GM19238 (cell line): ENCODE results near the gene LBX2.
A peak's percentile ranks its signal among the peaks of the same experiment; 100 is the strongest.

ENCODE experiments used
- DNase-seq: peaks from one replicate; pipeline ENCODE4 v3.0.0; 2011; ENCODE audit warnings: low spot score; ENCODE audit not compliant: insufficient read length

The LBX2 gene

DNA sequence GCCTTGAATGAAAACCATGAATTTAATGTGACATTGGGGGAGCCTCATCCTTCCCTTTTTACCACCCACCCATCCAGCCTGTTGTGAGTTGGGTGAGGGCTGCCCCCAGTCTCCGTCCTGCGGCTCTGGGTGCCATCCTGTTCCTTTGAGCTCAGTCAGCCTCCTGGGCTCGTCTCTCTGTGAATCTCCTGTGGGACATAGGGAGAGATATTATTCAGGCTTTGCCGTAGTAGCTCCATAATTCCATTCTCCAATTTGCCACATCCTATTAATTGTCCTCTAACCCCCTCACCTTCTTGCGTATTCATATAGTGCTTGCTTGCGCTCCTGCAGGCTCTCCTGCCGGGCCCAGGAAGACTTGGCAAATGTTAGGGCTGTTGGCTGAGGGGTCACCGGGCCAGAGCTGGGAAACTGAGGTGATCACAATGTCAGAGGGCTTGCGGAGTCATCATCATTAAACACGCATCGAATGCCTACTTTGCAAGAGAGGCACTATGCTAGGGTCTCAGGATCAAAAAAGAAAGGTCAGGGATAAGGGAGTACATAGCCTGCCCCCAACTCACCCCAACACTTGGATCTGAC lies 27.3 kb upstream of the LBX2 start:
- no peak for DNase-seq

DNA sequence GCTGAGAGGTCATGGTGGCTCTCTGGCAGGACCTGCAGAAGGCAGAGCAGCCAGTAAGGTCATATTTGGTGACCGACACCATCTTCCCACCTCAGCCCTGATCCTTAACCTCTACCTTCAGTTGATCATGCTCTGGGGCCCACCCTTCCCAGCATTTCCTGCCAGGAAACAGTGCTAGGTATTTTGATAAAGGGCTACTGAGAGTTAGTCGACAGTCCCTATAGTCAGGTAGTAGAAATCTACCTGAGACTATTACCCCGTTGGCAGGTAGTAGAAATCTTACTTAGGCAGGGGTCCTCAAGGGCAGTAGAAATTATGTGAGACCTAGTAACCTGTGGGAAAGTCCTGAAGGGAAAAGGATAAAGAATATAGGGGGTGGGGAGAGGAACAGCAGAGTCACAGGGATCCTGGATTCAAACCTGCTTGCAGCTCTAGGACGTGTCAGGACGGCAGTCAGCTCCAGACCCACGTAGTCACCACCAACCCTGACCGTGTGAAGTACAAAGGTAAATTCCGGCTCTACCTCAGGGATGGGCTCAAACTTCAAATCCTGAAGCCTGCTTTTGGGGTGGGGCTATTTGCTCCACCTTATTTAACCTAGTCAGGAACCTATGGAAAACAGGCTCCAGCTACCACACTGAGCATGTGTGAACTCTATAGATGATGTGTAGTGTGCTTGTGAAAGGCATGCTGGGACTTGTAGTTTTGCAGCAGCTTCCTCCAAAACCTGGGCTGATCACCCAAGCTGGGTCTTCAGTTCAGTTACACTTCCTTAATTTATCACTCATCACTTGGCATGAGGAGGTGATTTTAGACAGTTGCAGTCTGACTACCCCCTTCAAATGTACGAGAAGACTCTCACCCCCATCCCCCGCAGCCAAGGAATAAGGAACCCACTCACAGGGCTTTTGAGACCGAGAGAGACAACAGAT lies 26.6 kb upstream of the LBX2 start, which contains the start of gene DQX1:
Gene DQX1, minus strand, starts transcription at position 515 of the 932 bp plus-strand sequence. Its CDS starts 502 bp downstream, at position 13.
- peak; percentile 55 for DNase-seq

GRCh38 chr2:74524955-74525716 lies 25.7 kb upstream of the LBX2 start:
- DNase-seq: no peak

GRCh38 chr2:74524005-74524404 lies 24.6 kb upstream of the LBX2 start:
- DNase-seq: no peak

GRCh38 chr2:74522516-74522915 lies 23.1 kb upstream of the LBX2 start:
- no peak for DNase-seq

- no peak for DNase-seq
Measured at GRCh38 chr2:74516650-74517049, 17.2 kb upstream of the LBX2 start.

DNA sequence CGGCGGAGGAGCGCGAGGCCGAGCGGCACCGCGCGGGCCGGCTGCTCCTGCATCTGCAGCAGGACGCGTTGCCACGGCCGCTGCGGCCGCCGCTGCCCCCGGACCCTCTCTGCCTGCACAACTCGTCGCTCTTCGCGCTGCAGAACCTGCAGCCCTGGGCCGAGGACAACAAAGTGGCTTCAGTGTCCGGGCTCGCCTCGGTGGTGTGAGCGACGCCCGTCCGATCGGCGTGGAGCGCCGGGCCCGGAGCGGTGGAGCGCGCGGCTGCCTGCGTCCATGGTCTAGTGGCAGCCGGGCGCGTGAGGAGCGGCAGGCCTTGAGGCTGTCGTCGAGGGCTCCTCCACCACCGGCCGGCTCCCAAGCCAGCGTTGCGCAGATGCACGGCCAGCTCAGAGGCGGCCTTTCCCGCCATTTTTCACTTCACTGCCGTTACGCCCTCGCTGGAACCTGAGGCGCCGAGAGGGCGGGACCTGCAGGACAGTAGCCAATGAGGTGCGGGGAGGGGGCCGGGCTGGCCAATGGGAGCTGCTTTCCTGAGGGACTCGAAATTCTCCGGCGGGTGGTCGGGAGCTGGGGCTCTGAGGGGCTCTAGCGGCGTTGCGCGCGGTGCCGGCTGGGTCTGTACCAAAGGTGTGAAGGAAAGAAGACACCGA lies 16.7 kb upstream of the LBX2 start:
- DNase-seq: peak; percentile 91

DNA sequence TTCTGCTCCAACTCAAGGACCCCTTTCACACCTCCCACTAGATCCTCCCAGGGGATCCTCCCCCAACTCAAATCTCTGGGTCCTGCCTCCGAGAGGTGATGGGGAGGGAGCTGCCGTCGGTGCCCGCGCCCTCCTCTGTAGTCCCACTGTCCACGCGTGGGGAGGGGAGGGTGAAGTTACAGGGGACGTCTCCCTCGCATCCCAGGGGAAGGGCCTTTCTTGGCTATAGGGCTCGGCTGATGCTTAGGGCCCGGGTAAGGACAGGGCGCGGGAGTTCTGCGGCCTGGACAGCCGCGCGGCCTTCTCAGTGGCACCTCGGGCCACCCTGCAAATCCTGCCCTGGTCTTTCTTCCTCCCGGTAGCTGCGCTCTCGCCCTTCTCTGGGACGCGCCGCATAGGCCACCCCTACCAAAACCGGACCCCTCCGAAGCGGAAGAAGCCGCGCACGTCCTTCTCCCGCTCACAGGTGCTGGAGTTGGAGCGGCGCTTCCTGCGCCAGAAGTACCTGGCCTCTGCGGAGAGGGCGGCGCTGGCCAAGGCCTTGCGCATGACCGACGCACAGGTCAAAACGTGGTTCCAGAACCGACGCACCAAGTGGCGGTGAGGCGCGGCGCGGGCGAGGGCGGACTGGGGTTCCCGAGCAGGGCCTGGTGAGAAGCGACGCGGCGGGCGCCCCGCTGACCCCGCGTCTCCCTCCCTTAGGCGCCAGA lies 16.0 kb upstream of the LBX2 start:
- no peak for DNase-seq

DNA sequence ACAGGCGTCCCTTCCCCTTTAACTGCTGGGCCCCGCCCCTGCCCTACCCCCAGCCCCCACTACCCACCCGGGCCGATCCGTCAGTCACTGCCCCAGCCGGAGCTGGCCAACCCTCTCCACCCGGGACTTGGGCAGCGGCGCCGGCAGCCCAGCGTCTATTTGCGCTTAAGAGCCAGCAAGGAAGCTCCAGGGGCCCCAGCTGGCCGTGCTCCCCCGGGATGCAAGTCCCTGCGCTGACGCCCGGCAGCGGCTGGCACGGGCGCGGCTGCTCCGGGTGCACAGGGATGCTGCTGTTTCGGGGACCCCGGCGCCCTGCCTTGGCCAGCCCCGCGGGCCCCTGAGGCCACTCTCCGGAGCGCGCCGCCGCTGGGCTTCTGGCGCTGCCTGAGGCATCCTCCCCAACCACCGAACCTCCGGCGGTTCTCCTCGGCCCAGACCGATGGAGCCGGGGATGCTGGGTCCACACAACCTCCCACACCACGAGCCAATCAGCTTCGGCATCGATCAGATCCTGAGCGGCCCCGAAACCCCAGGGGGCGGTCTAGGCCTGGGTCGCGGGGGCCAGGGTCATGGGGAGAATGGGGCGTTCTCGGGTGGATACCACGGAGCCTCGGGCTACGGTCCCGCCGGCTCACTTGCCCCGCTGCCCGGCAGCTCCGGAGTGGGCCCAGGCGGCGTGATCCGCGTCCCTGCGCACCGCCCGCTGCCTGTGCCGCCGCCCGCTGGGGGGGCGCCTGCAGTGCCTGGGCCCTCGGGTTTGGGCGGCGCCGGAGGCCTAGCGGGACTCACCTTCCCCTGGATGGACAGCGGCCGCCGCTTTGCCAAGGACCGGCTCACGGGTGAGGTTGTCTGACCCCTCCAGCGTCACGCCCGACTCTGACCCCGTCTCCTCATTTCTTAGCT lies 15.2 kb upstream of the LBX2 start, which contains the start of gene TLX2:
Gene TLX2, plus strand, starts transcription at position 83 of the 903 bp plus-strand sequence. Its CDS starts 357 bp downstream, at position 440.
- no peak for DNase-seq

DNA sequence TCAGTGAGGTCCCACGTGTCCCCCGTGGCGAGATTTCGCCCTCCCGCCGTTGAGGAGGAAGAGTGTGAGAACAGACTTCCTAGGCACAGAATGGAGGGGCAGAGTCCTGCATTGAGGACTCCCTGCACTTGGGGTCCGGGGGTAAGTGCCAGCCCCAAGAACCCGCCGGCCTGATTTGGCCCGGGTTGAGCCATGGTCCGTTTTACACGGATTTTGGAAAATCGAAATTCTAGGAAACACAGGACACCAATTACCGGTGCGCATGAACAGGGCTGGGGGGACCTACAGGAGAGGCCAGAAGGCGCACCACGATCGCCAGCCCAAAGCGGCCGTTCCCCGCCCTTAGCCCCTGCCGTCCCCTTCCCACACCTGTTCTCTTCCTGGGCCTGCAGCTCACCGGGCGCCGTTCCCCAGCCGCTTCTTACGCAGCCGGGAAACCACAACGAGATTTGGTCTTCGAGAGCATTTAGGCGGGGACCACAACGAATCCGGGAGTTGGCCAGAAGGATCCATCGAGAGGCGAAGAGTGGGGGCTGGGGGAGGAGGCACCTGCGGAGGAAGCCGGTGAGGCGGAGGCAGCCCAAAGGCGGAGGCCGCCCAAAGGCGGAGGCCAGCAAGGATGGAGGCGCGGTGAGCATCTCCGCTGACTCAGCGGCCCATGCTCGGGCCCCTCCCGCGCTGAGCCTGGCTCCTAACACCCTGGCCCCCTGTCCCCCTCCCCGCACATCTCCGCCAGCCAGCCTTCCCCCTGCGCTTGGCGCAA lies 14.4 kb upstream of the LBX2 start:
- DNase-seq: no peak

DNA sequence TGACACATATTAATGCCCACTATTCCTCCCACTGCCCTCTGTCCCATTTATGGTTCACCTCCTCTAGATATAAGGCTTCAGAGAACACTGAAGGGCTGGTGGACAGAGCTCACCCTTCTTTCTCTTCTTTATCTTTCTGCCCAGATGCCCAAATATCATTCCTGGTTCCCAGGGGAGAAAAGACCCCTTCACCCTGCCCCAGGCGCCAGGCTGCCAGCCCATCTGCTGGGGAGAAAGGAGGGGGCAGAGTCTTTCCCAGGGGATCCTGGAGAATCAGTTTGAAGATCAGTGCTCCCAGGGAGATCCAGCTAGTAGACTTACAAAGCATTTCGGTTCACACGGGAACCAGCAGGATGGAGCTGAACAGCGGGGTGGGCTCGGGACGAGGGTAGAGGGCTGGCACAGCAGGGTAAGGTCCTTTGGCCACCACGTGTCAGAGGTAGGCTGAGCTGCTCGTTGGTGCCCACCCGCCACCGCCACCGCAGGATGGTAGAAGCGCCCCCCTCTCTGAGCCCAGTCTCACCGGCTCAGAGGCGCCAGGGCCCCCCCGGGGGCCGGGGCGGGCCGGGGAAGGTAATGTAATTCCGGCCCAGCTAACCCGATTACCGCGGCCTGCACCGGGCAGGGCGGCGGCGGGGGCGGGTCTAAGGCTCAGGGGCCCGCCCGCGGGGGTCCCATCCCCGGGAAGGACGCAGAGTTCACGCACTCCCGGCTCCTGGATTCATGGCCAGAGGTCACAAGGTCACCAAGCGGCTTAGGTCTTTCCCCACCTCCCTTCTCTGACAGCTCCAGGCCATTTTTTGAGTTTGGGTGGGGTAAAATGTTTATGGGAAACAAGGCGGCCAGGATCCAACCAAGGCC lies 13.6 kb upstream of the LBX2 start:
- DNase-seq: no peak

- no peak for DNase-seq
Measured at GRCh38 chr2:74511104-74511989, 11.9 kb upstream of the LBX2 start.

DNA sequence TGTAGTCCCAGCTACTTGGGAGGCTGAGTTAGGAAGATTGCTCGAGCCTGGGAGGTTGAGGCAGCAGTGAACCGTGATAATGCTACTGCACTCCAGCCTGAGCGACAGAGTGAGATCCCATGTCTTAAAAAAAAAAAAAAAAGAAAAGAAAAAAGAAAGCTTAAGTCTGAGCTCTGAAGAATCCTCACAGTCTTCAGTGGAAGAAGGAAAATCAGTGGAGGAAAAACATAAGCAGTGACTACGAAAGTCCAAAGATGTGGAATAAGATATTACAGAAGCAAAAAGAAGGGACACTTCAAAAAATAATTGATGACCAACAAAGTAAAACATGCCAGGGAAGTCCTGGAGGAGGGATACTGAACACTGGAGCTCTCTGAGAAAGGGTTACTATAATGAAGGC lies 10.9 kb upstream of the LBX2 start:
- DNase-seq: no peak

- DNase-seq: no peak
Measured at GRCh38 chr2:74507926-74508520, 8.6 kb upstream of the LBX2 start.

DNA sequence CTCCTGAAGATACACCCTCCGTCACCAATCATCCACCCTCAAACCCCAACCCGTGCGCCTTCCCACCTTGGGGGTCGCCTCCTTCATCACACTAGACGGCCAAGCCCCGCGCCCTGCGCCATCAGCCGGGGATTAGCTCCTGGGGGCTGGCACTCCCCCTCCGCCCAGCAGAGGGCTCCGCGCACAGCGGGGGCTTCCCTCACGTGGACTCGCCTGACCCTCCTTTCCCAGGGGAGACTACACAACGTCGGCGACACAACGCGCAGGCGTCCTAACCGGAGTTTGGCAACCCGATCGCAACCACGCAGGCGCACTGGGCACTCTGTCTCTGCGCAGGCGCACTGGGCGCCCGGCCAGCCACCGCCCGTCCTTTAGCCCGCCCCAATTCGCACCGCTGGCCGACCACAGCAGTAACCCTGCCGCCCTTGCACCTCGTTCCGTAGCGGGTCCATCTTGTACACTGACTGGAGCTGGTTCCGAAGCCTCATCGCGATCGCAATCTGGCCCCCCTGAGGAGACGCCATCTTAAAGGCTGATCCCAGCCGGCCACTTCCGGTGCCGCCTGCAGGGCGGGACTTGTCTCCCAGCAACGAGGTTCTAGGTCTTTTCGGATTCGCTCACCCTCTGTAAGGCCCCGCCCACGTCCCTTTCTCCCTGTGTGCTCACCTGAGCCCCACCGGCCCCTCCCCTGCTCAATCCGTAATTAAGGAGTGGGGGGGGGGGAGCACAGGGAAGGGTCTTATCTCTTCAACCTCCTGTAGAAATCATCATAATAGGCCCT lies 7.9 kb upstream of the LBX2 start, which contains the start of gene PCGF1:
Gene PCGF1, minus strand, starts transcription at position 551 of the 781 bp plus-strand sequence. Its CDS starts 27 bp downstream, at position 524.
- DNase-seq: peak; percentile 98
